NCI-H226 (cell line): ENCODE data around the gene ARHGAP40.

Experiments
- DNase-seq: peaks from one replicate; pipeline ENCODE4 v3.0.0-alpha.2; 2015

The ARHGAP40 gene

DNA sequence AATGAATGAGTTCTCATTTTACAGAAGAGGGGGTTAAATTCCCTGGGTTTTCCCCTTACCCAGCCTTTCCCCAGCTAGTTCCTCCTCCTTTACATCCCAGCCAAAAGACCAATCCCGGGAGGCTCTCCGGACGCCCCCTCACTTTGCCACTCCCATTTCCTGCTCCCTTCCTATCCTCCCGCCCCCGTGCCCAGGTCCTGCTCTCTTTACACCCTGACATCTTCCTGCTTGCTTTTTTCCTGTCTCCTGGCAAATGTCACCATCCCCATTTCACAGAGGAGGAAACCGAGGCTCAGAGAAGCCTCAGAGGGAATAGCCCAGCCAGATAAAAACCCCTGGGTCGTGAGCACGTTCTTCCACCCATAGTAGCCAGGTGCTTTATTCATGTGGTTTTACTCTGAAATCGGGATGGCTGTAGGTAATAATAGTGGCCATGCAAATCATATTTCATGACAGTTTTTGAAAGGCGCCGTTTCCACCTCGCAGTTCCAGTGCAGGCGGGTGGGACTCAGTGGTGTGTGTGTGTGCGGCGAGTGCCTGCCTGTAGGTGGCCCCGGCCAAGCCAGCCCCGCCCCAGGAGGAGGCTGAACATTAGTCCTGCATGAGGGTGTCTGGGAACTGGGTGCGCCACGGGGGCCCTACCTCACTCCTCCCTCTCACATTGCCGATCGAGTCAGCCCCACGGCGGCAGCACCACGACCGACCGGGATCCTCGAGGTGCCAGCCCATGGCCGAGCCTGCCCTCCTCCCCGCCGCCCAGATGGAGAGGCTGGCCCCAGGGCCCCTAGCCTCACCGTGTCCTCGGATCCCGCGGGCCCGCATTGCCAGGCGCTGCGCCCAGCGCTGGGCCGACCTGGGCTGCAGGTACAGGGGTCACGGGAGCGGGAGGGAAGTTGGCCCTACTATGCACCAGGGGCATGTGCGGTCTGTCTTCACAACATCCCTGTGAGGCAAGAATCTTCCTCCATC lies at the start of gene ARHGAP40:
Gene ARHGAP40, plus strand, starts transcription at position 594 of the 969 bp plus-strand sequence.
- no peak for DNase-seq

DNA sequence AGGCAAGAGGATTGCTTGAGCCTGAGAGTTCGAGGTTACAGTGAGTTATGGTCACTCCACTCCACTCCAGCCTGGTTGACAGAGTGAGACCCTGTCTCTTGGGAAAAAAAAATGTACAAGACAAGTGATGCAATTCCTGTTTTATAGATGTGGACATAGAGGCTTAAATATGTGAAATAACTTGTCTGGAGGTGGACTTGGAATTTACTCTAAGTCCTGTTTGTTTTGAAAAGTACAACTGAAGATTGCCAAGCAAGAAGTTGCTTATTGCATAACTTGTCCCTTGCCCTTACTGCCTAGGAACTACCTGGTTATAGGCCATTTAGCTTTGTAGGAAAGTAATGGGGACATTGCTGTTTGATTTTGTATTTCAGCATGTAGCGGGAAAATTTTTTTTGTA lies 46.6 kb upstream of the ARHGAP40 start:
- no peak for DNase-seq

DNA sequence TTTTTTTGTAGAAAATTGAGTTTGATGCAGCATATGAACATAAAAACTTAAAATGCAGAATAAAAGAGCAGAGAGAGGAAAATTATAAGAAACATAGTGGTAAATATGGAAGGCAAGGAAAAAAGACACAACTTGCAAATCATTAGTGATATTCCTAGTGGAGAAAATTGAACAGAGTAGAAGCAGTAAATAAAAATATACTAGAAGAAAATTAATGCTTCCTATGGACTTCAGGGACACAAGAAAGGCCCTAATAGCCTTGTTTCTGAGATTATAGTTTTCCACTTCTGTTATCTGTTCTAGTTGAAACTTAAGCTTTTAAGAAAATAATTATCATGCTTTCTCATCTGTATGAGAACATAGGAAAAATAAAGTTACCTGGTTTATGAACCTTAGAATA lies 46.2 kb upstream of the ARHGAP40 start:
- no peak for DNase-seq

DNA sequence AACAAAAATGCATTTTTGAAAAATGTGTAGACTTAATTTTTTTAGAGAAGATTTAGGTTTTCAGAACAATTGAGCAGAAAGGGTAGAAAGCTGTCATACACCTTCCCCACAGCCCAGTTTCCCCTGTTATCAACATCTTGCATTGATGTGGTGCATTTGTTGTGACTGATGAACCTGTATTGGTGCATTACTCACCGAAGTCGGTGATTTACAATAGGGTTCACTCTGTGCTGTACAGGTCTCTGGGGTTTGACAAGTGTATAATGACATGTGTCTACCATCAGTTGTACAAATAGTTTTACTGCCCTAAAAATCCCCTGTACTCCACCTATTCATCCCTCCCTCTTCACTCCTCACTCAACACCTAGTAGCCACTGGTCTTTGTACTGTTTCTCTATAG lies 44.4 kb upstream of the ARHGAP40 start:
- no peak for DNase-seq

DNA sequence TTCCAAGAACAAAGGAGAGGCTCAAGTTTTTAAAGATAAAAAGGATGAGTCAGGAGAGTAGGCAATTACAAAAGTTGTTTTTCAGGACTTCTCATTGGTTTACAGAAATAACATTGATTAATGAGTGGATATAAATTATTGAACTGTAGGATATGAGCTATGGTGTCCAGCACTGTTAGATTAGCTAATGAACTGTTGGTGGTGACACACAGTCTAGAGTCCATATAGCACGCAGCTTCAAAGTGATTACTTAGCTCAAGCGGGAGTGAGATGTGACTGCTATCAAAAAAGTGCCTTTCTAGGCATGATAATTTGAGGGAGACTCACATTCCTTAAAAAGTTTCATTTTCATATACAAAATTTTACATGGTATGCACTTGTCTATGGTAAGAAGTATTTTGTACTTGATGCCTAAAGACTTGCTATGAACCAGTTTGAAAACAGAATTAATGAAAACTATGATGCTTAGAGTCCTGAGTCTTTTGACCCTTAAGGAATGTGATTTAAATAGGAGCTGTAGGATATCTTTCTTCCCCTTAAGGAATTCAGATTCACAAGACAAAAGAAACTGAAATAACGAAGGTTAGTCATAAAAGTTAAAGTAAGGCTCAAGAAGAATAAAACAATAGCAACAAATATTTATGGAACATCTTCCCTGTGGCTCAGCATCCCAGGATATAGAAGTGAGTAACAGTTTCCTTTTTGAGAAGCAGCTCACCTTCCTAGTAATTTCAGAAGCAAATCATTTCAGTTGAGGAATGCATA lies 42.8 kb upstream of the ARHGAP40 start:
- no peak for DNase-seq

DNA sequence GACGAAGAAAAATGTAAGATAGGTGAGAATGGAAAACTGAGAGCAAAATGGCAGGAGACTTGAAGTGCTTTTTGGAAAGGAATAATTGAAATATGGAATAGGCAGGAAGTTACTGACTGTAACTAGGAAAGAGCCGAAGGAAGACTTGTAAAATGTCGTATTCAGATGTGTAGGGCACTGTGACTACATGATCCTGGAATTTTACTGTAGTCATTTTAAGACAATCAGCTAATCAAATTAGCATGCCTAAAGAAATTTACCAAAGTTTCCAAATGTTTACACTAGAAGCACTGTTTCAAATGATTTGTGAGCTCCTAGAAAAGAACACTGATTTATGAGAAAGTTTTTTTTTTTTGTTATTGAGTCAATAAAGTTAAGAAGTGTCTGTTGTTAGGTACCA lies 41.8 kb upstream of the ARHGAP40 start:
- no peak for DNase-seq

DNA sequence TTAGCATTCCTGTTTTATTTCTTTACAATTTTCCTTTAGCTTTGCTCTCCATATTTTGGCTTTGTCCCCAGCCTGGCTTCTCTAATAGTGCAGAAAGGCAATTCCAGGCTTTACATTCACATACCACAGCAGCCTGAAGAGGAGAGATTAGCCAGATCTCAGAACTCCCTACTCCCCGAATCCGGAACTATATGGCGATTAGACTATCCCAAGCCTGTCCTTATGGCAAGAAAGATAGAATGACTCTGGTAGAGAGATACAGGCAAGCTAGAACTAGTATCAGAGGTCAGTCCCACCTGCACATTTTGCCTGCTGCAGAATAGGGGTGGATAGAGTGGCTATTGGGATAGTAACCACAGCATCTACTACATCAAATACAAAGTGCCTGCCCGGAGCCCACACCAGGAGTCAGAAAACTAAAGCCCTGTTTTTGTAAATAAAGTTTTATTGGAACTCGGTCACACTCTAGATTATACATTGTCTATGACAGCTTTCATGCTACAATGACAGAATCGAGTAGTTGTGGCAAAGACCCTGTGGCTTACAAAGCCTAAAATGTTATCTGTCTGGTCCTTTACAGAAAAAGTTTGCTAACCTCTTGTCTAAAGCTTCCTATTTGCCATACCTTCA lies 37.7 kb upstream of the ARHGAP40 start:
- no peak for DNase-seq

DNA sequence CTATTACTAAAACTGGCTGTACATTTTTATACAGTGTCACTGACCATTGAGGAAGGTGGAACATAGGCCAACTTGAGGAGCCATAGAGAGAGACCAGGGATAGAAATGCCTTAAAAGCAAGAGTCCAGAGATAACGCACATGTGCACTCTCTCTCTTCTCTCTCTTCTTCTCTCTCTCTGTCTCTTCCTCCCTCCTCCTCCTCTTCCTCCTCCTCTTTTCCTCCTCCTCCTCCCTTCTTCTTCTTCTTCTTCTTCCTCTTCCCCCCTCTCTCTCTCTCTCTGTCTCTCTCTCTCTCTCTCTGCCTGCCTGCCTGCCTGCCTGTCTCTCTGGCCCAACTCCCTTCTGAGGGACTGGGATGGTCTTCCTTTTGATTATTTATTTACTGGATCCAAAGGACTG lies 36.9 kb upstream of the ARHGAP40 start:
- DNase-seq, result no peak

DNA sequence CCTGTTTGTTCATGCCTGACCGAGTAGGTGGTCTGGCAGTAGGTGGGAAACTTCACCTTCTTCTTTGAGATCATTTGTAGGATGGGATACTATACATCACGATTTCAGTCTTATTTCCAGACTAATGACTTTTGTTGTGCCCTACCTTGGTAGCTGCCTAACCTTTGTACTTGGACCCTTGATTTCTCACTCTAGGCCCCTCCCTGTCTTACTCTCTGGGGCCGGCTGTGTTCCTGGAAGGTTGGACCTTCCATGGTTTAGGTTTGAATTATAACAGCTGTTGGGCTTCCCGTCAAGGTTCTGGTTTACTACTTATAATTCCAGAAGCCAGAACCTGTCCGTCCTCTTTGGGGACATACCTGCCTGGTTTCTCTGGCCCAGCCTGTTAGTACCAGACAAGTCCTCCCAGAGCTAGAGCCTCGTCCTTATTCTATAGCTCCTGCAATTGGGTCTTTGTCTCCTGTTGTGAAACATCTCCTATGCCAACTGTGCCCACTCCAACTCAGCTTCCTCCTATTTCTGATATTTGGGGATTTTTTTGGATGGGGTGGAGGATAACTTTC lies 35.5 kb upstream of the ARHGAP40 start:
- DNase-seq, result no peak

DNA sequence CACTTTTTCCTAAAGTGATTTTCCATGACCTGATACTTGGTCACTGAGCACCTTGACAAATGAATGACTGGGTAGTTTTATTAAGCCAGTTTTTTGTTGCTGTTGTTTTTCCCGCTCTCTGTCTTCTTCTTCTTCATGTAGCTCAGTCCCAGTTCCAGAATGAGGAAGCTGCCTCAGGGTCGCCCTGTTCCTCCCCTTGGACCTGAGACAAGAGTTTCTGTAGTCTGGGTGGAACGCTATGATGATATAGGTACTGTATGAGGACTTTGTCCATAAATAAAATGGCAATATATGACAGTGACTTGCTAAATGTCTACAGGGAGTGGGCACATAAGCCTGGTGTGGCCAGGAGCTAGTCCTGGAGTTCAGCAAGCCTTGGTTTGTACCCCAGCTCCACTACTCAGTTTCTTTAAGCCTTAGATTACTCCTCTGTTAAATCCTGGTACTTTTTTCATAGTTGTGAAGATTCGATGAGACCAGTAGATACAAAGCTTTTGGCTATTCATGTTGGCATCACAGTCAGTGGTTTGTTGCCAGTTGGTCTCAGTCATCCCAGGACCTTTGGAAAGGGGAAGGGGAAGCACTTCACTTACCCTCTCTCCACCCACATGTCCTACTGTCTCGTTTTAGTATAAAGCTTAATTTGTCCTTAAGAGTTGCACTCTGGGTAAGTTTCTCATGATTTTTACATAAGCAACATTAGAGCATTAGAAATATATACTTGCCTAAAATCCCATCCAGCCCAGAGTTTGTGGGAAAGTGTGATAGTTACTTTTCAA lies 31.7 kb upstream of the ARHGAP40 start:
- no peak for DNase-seq

DNA sequence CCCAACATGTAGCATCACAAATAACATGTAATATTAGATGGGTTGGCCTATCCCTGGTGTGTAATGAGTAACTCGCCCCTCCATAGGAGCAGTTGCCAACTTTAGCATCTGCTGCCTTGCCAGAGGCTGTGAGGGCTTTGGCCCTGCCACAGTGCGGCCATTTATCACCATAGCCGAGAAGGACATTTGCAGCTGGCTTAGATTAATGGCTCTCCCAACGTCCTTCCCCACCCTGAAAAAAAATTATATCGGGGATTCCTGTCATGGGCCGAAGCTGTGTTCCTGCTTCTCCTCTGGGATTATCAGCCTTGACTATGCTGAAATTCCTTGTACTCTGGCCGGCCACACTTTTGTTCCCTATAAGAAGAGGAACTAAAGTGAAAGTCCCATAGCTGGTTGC lies 28.2 kb upstream of the ARHGAP40 start:
- DNase-seq, result no peak

DNA sequence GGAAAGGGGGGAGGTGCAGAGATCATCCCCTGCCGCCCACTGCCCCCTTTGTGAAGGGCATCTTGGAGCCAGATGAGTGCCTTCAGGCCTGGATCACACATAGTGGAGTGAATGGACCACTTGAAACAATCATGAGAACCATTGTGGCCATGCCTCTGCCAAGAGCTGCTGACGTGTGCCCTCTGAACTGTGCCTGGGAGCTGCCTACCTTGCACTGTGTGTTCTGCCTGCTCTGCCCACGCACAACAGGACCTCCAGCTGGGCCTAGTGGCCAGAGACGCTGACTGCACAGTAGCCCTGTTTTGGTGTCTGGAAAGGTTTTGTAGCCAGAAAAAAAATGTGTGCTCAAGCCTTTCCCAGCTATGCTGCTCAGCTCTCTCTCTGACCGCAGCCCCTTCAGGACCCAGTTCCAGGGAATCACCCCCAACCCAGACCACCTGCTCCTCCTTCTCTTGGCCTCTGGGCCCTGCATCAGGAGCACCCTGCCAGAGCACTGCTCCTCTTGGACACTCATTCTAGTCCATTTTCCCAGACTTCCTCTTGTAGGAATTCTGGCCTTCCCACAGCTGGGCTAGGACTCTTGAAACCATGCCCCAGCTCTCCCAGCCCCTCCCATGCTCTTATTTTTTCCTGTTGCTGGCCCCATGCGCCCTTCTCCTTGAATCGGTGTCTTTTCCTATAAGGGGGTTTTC lies 22.2 kb upstream of the ARHGAP40 start:
- DNase-seq, result no peak

DNA sequence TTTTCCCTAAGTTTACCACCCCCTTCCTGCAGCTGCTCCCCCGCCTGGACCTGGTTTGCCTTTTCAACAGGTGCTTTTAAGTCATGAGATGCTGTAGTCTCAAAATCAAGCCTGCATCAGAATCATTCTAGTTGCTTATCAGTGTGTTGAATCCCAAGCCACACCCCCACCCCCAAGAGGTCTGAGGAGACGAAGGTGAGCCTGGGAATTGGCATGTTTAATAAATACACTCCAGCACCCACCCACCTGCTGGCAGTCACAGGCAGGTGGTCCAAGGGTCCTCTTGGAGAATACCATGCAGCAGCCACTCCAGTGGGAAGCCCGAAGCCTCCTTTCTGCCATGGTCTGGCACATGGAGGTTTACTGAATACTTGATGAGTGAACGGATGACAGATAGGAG lies 21.7 kb upstream of the ARHGAP40 start:
- no peak for DNase-seq

DNA sequence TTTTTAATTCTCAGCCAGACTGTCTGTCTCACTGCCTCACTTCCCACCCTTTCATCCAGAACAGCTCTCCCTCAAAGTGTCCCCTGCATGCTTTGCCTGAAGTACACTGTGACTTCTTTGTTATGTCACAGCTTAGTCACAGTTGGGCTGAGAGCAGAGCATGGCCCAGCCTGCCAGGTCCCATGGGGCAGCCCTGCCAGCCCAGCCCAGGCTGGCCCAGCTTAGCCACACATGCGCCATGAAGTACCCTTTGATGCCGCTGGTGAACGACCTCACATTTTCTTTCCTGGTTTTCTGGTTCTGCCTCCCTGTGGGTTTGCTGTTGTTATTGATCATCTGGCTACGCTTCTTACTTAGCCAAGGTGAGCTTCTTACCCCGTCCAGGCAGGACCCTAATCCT lies 20.6 kb upstream of the ARHGAP40 start, which contains the start of gene ADIG:
Gene ADIG, plus strand, starts transcription at position 185 of the 400 bp plus-strand sequence. Its CDS starts 54 bp downstream, at position 239.
- DNase-seq, result no peak

DNA sequence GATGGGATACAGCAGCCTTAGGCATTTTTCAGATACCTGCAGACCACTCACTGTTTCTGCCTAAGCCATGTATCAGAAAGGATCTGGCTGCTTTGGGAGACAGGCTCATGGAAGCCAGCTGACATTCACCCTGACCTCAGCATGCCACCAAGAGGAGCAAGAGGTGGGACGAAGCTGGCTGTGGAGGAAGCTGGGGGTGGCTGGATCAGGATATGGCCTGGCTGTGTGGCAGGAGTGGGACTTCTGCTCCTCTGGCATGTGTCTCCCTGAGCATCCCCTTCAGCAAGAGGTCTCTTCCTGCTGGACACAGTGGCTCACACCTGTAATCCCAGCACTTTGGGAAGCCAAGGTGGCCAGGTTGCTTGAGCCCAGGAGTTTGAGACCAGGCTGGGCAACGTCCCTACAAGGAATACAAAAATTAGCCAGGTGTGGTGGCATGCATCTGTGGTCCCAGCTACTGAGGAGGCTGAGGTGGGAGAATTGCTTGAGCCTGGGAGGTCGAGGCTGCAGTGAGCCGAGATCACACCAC lies 19.7 kb upstream of the ARHGAP40 start:
- DNase-seq, result no peak

DNA sequence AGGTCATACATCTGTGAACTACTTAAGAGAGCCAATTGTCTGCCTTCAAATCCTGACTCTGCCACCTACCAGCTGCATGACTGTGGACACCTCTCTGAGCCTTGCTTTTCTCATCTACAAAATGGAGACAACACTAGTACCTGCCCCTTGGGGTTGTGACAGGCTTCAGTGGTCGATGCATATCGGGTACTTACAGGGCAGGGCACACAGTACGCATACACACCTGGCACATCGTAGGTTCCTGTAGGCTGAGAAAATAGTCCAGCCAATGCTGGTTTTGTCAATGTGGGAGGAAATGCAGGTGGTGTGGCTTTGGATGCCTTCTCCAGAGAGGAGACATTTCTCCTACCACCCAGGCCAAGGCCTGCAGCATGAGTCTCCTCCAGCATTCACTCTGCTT lies 18.3 kb upstream of the ARHGAP40 start:
- DNase-seq, result no peak

DNA sequence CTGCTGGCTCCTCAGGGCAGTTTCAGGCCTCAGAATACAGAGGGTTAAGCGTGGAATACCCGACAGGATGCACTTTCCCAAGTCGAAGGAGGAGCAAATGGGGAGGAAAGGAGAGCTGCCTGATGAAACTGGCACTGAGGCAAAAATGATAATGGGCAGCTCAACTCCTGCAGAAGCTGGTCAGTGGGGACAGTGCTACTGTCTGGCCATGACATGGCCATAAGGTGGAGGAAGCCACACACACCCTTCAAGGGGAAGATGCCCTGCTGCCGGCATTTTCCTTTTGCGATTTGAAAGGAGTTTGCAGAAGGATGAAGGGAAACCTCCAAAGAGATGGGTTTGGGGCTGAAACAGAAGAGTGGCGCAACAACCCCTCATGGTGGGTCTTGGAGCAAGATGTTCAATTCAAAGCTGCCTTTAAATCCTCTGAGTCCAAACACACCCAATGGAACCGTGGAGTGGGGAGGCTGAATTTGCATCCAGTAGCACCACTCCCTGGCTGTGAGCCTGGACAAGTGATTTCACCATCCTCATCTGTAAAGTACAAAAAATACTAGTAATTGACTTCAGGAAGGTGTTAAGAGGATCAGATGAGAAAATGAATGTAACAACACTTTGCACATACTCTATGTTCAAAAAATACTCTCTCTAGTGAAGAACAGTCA lies 17.4 kb upstream of the ARHGAP40 start:
- DNase-seq, result no peak

DNA sequence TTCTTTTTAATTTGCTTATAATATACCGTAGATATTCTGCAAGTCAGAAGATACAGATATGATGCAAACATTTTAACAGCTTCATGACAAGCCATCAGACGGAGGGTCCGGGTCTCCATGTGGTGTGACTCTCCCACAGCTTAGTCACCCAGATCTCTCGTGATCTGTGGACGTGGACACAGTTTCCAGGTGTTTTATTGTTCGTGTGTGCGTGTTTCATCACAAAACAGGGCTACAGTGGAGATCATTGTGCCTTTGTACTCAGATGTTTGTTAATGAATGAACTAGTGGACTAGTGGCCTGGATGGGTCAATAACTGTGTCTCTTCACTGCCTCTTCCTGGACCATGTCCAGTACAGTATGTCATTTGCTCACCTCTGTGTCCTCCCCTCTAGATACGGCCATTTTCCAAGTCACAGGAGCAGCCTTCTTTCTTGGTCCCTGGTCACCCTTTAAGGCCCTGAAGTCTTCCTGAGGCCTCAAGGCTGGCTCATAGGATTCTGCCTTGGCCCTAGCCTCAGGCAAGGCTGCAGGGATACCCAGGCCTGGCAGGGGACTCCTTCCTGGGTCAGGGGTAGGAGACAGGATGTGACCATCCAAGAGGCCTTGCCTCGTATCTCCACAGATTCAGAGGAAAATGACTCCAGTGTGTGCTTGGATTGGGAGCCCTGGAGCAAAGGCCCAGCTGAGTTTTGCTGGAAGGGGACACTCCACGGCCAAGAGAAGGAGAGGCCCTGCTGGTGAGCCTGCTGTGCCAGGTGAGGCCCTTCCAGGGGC lies 16.0 kb upstream of the ARHGAP40 start:
- DNase-seq, result no peak

DNA sequence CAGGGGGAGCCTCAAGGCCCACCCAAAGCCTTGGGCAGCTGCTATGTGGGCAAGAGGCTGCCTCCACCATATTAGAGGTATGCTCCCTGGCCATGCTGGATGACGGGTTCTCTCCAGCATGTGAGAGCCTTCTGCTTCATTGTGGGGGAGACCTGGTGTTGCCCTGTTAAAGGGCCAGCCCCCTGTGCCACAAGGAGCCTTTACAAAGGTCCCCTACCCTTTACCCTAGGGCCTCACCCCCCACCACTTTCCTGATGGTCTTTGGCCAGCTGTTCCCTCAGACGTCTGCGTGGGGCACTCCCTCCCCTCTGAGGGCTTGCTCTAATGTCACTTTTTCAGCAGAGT lies 15.5 kb upstream of the ARHGAP40 start:
- no peak for DNase-seq

DNA sequence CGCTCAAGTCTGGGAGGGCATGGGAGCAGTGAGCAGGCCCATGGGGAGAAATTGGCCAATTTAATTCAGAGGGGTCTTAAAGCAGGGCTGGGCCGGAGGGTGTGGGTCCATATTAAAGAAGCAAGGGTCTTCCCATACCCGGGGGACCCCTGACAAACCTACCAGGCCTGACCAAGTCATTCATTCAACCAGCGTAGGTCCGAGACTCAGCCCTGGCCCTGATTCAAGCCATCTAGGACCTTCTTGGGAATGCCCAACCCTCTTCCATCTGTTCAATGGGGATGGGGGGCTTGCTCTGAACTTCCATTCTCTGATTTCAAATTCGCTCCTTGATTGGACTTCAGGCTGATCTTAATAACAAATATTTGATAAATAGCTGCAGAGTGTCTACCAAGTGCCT lies 13.3 kb upstream of the ARHGAP40 start:
- no peak for DNase-seq
